Measurements from ENCODE around the gene KAT8.
A peak's percentile ranks its signal among the peaks of the same experiment; 100 is the strongest.

The KAT8 gene

DNA sequence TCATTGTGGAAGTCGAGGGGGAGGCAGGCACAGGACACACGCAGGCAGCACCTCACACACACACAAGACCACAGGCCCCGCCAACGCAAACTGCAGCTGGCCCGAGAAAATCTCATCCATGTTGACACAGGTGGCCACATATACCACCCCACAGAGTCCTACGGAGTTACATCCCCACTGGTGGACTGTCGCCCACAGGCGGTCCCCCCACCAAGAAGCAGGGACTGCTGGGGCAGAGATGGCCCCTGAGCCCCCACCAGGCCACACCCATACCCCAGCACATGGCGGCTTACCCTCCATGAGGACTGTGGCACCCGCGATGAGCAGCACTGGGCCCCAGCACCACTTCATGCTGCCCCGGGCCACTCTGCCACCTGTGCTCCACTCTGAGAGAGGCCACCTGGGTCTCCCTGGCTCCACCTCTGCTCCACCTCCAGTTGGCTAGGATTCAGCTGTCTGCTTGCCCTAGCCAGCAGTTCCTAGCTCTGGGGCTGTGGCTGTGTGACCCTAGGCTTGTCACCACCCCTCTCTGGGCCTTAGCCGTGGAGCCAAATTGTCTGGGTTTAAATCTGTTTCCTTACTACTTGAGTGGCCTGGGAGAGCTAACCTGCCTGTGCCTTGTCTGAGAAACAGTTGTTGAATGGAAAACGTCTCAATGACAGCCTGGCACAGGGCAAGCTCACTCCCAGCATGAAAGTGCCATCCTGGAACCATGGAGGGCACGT is 28.8 kb upstream of the KAT8 start, which contains the start of gene PRSS53:
PRSS53 (minus strand) TSS at position 485 of the 725 bp plus-strand sequence; CDS start at position 351, 134 bp downstream.
- Histone ChIP-seq H3K36me3 (peaks cover 55% of the 10 kb centered on the region), H3K9me3 (no peaks in the 10 kb centered on the region), H3K4me1 (ENCODE audit: control insufficient read depth in 1 of 2, insufficient read depth in 1 of 2, low read depth in 1 of 2, low read length in 1 of 2) (peaks cover 5 to 7% of the 10 kb centered on the region in 2 experiments), H3K27me3 (no peaks in the 10 kb centered on the region), H3K4me3 (ENCODE audit: low read depth in 1 of 2, low read length in 1 of 2) (no peak within 1 kb of the TSS), H3K27ac (no peak within 1 kb of the TSS)
- TF ChIP-seq, protein P1, sequence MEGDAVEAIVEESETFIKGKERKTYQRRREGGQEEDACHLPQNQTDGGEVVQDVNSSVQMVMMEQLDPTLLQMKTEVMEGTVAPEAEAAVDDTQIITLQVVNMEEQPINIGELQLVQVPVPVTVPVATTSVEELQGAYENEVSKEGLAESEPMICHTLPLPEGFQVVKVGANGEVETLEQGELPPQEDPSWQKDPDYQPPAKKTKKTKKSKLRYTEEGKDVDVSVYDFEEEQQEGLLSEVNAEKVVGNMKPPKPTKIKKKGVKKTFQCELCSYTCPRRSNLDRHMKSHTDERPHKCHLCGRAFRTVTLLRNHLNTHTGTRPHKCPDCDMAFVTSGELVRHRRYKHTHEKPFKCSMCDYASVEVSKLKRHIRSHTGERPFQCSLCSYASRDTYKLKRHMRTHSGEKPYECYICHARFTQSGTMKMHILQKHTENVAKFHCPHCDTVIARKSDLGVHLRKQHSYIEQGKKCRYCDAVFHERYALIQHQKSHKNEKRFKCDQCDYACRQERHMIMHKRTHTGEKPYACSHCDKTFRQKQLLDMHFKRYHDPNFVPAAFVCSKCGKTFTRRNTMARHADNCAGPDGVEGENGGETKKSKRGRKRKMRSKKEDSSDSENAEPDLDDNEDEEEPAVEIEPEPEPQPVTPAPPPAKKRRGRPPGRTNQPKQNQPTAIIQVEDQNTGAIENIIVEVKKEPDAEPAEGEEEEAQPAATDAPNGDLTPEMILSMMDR (IDR thresholded peaks at IDR 0.05): no peak

GRCh38 chr16:31089199-31089598 is 28.3 kb upstream of the KAT8 start:
- H3K36me3 ChIP-seq: peaks cover 49% of the 10 kb centered on the region
- no peaks in the 10 kb centered on the region for H3K9me3 ChIP-seq

DNA sequence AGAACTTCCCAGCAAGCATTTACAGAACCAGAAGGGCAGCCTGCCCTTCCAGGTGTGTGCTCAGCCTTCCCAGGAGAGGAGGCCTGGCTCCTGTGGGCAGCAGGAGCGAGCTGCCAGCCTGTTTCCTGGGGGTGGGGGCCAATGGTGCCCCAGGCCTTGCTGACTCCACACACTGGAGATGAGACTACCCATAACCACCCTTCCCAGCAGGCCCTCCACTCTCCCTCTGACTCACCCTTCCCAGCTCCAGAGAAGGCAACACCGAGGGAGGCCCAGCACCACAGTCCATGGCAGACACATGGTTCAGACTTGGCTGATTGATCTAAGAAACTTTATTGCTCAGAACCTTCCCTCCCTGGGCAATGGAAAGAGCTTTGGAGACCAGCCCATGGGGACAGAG is 26.9 kb upstream of the KAT8 start:
- Histone ChIP-seq H3K4me1 (ENCODE audit: control insufficient read depth in 1 of 2, insufficient read depth in 1 of 2, low read depth in 1 of 2, low read length in 1 of 2) (peaks cover 22 to 24% of the 10 kb centered on the region in 2 experiments), H3K27me3 (no peaks in the 10 kb centered on the region), H3K4me3 (ENCODE audit: low read depth in 1 of 2, low read length in 1 of 2) (no peak overlapping the region), H3K9me3 (no peaks in the 10 kb centered on the region), H3K27ac (no peak overlapping the region), H3K36me3 (peaks cover 37% of the 10 kb centered on the region)
- TF ChIP-seq, protein P1 (IDR thresholded peaks at IDR 0.05): no peak

More at GRCh38 chr16:31089199-31089598, 28.3 kb upstream of the KAT8 start:
- H3K27ac ChIP-seq: no peak overlapping the region
- no peaks in the 10 kb centered on the region for H3K27me3 ChIP-seq
- TF ChIP-seq, protein P1 (IDR thresholded peaks at IDR 0.05): no peak
- peaks cover 11 to 12% of the 10 kb centered on the region in 2 experiments for H3K4me1 ChIP-seq (ENCODE audit: control insufficient read depth in 1 of 2, insufficient read depth in 1 of 2, low read depth in 1 of 2, low read length in 1 of 2)
- no peak overlapping the region for H3K4me3 ChIP-seq (ENCODE audit: low read depth in 1 of 2, low read length in 1 of 2)

DNA sequence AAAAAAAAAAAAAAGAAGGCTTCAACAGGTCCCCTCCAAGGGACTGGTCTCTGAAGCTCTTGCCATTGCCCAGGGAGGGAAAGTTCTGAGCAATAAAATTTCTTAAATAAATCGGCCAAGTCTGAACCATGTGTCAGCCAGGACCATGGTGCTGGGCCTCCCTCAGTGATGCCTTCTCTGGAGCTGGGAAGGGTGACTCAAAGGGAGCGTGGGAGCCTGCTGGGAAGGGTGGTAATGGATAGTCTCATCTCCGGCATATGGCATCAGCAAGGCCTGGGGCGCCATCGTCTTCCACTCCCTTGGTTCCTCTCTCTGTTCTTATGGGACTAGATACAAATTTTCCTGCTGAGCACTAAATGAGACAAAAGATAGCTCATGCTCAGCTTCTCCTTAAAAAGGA is 25.1 kb upstream of the KAT8 start:
- H3K36me3 ChIP-seq: peaks cover 19% of the 10 kb centered on the region
- no peak overlapping the region for H3K4me3 ChIP-seq (ENCODE audit: low read depth in 1 of 2, low read length in 1 of 2)
- no peak overlapping the region for H3K27ac ChIP-seq
- no peaks in the 10 kb centered on the region for H3K9me3 ChIP-seq
- no peaks in the 10 kb centered on the region for H3K27me3 ChIP-seq
- peaks cover 27 to 28% of the 10 kb centered on the region in 2 experiments for H3K4me1 ChIP-seq (ENCODE audit: control insufficient read depth in 1 of 2, insufficient read depth in 1 of 2, low read depth in 1 of 2, low read length in 1 of 2)
- TF ChIP-seq, protein P1 (IDR thresholded peaks at IDR 0.05): no peak

- TF ChIP-seq, protein P1 (IDR thresholded peaks at IDR 0.05): no peak
- H3K4me1 ChIP-seq (ENCODE audit: control insufficient read depth in 1 of 2, insufficient read depth in 1 of 2, low read depth in 1 of 2, low read length in 1 of 2): peaks cover 27 to 28% of the 10 kb centered on the region in 2 experiments
- peak overlapping the region in 1 of 2 experiments; percentile 78 for H3K4me3 ChIP-seq (ENCODE audit: low read depth in 1 of 2, low read length in 1 of 2)
- H3K9me3 ChIP-seq: no peaks in the 10 kb centered on the region
- peaks cover 16% of the 10 kb centered on the region for H3K36me3 ChIP-seq
- H3K27me3 ChIP-seq: no peaks in the 10 kb centered on the region
- H3K27ac ChIP-seq: no peak overlapping the region
Observed at GRCh38 chr16:31093132-31093703, 24.2 kb upstream of the KAT8 start.
